HG02571 (cell line): ENCODE measurements around the gene DCTN2.
"Not testable (repeated sequence)": the region's sequence is repeated elsewhere in the genome, so short reads cannot be mapped to it uniquely, and the experiment has no call there.

Experiments used
- ATAC-seq: cut with Tn5 transposase; IDR thresholded peaks from one replicate; pipeline ENCODE4 v1.9.1; 2021; ENCODE audit warnings: mild to moderate bottlenecking, moderate library complexity; ENCODE audit not compliant: unreplicated experiment

The DCTN2 gene

DNA sequence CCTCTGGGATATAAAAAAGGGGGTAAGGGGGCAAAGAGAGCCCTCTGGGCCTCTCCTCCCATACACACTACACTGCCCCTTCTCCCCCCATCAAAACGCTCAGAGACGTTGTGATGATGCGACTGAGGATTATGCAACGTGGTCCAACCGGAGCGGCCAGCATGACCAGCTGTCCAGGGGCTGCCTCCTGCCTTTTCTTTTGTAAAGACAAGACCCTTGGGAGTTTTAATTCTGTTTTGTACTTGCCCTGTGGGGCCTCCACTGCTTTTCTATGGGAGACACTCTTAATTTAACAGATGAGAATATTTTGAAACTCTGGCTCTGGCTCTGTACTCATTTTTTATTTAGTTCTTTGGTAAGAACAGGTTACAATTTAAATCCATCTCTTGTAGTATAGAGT, 17.2 kb downstream of the DCTN2 start:
- ATAC-seq: no peak

DNA sequence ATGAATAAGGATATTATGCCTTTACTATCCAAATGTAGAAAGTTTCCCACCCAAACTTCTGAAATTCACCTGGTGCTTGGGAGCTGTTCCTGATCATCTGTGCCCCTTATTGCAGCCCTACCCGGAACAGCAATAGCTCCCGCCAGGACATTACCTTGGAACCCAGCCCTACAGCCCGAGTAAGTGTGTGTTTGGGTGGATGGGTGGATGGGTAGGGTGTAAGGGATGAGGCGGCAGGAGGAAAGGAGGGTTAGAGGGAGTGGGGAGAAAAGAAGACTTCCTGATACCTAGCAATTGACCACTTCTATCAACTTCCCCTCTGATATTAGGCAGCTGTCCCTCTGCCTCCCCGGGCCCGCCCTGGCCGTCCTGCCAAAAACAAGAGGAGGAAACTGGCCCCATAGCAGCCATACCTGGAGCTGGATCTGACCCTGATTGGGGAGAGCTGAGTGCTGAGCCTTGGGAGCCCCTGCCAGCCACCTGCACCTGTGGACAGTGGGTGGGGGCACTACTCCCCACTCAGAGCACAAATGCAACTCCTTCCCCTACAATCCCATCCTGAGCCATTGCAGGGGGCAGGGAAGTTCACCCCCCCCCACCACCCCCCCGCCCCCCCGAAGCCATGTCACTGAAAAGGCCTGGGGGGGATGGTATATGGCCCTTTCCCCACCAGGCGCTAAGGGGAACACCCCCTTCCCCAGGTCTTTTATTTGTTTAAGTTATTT, 18.0 kb downstream of the DCTN2 start:
- no peak for ATAC-seq

DNA sequence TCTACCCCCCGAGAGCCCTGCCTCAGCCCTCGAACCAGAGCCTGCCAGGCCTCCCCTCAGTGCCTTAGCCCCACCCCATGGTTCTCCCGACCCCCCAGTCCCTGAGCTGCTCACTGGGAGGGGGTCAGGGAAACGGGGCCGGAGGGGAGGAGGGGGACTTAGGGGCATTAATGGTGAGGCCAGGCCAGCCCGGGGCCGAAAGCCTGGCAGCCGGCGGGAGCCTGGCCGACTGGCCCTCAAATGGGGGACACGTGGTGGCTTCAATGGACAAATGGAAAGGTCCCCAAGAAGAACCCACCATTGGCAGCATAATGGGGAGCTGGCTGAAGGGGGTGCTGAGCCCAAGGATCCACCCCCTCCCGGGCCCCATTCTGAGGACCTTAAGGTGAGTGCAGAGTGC, 18.8 kb downstream of the DCTN2 start:
- no peak for ATAC-seq

DNA sequence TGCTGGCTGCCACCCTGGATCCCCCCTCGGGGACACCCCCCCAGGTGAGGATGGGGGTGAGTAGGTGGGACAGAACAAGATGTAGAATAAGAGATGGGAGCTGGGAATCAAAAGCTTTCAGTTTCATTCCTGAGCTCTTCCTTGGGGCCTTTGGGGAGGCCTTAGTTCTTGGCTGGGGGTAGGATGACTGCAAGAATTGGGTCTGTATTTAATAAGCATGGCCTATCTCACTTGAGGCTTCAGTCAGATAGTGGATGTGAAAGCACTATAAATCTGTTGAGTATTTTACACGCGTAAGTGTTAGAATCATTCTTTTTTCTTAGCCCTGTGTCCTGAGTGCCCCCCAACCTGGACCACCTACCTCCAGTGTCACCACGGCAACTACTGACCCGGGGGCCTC, 19.8 kb downstream of the DCTN2 start:
- no peak for ATAC-seq

DNA sequence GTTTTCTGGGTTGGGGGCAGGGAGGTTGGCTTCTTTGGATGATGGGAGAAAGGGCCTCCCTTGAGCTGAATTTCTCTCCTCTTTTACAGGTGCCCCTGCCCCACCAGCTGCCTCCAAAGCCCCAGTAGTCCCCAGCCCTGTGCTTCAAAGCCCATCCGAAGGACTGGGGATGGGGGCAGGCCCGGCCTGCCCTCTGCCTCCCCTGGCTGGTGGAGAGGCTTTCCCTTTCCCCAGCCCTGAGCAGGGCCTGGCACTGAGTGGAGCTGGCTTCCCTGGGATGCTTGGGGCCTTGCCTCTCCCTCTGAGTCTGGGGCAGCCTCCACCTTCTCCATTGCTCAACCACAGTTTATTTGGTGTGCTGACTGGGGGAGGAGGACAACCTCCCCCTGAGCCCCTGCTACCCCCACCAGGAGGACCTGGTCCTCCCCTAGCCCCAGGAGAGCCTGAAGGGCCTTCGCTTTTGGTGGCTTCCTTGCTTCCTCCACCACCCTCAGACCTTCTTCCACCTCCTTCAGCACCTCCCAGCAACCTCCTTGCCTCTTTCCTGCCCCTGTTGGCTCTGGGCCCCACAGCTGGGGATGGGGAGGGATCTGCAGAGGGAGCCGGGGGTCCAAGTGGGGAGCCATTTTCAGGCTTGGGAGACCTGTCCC, 20.4 kb downstream of the DCTN2 start:
- no peak for ATAC-seq

DNA sequence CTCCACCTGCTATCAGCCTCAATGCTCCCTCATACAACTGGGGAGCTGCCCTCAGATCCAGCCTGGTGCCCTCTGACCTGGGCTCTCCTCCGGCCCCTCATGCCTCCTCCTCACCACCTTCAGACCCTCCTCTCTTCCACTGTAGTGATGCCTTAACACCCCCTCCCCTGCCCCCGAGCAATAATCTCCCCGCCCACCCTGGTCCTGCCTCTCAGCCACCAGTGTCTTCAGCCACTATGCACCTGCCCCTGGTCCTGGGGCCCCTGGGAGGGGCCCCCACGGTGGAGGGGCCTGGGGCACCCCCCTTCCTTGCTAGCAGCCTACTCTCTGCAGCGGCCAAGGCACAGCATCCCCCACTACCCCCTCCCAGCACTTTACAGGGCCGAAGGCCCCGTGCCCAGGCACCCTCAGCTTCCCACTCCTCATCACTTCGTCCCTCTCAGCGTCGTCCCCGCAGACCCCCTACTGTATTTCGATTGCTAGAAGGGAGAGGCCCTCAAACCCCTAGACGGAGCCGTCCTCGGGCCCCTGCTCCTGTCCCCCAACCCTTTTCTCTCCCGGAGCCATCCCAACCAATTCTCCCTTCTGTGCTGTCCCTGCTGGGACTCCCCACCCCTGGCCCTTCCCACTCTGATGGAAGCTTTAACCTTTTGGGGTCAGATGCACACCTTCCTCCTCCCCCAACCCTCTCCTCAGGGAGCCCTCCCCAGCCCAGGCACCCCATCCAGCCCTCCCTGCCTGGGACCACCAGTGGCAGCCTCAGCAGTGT, 21.2 kb downstream of the DCTN2 start:
- no peak for ATAC-seq

DNA sequence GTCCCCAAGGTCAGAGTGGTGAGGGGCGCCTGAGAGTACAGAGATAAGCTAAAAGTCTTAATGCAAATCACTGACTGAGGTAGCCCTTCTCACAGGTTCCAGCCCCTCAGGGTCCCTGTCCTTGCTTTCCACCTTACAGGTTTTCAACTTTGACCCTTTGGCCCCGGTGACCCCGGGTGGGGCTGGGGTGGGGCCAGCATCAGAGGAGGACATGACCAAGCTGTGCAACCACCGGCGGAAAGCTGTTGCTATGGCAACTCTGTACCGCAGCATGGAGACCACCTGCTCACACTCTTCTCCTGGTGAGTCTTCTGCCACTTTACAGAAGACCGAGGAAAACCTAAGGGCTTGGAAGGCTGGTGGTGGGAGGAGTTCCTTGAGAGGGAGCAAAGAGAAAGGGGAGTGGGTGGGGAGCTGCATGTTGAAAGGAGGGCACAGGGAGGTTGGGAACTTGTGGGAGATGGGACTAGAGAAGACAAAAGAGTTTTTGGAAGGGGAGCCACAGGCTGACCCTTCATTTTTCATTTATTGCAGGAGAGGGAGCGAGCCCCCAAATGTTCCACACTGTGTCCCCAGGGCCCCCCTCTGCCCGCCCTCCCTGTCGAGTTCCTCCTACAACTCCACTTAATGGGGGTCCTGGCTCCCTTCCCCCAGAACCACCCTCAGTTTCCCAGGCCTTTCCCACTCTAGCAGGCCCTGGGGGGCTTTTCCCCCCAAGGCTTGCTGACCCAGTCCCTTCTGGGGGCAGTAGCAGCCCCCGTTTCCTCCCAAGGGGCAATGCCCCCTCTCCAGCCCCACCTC, 22.0 kb downstream of the DCTN2 start:
- ATAC-seq: no peak

DNA sequence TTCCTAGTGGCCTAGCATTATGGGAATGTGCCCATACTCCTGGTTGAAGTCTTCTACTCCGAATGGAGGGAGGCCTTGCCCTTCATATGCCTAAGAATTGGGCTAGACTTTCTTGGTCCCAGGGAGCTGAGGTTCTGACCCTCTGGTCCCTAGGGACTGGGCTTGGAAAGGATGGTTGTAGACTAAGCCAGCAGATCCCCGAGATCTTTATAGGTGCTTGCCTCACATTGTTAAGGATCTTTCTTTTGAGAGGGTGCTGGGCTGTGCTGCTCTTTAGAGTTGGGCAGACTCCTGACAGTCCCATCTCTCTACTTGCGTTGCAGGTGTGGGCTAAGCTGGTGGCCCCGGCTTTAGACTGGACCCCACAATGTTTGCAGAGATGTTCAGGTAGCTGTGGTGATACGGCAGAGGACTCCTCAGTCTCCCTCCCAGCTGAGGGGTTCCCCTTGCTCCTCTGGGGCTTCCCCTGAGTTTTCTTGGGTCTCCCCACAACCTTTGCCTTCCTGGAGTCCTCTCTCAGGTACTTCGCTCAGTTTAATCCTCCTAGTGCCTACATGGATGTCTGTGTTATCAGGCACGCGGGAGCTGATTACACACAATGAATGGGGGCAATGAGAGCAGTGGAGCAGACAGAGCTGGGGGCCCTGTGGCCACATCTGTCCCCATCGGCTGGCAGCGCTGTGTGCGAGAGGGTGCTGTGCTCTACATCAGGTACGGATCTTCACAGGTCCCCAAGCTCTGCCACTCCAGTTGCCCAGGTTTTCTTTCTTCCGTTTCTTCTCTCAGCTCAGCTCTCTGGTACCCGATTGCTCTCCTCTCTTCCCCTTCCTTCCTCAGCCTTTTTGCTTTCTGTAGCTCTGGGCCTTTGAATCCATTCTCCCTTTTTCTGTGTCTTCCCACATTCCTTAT, 23.0 kb downstream of the DCTN2 start:
- ATAC-seq: no peak

DNA sequence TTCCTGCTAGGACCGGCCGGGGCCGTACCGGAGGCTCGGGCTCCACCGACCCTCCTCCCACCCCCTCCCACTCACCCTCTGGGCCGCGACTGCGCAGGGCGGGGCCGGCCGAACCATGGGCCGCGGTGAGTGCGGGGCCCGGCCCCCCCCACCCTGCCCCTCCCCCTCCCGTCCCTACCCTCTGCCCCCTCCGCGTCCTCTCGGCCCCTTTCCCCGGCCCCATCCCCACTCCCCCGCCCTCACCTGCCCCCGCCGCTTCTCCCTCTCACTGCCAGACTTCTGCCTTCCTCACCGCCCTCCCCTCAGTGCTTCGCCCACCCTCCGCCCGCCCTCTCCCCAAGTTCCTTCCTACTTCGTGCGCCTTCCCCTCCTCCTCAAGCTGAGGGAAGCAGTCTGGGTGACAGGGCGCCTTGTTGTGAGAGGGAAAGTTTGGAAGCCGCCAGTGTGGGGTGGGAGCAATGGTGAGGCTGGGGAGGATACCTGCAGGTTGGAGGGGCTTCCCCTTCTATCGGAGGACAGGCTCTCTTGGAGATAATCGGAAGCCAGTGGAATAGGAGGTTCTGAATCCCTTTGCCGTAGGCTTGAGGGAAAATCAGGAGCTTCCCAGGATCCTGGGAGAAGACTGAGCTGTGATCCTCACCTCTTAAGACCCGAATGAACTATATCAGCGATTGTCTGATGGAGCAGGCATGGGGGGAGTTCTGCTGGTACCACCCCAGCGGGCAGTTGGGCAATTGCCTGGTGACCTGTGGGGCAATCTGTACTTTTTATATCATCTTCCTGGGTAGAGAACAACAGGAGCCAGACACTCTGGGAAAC, 23.9 kb downstream of the DCTN2 start:
- no peak for ATAC-seq

DNA sequence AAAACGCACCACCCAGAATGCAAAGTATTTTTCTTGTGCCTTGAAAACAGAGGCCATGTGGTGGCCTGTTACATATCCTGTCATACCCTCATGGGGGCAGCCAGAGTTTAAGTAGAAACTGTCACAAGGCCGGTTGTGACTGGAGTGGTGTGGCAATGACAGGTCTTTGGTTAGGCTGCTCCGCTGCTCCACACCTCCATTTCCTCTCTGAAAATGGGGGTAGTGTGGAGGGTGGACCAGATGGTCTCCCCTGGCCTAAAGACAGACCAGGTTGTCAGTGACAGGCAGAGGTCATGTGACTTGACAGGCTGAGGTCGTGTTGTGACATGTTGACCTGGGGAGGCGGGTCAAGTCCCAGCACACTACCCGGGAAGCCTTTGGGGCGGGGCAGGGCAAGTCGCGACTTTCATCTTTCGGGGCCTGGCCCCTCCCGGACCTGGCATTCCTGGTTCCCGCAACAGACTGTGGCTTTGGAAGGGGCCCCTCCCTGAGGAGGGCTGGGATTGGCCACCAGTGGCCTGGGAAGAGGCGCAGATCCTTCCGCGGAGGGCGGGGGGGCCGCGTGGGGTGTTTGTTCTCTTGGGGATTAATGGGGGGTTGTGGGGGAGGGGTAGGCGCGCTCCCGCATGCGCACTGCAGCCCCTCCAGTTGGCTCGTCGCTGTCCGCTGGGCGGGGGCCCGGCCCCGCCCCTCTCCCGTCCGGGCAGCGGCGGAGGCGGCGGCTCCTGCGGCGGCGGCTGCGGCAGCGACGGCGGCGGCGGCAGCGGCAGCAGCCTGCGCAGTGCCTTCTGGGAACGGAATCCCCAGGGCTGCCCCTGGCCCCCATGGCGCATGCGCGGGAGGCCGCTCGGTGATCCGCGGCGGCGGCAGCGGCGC, 24.7 kb downstream of the DCTN2 start, which contains the start of gene MBD6:
TSS of gene MBD6 (plus strand) at position 814 of the 876 bp plus-strand sequence. CDS start 1,480 bp downstream, outside the sequence.
- ATAC-seq: peak; percentile 44

DNA sequence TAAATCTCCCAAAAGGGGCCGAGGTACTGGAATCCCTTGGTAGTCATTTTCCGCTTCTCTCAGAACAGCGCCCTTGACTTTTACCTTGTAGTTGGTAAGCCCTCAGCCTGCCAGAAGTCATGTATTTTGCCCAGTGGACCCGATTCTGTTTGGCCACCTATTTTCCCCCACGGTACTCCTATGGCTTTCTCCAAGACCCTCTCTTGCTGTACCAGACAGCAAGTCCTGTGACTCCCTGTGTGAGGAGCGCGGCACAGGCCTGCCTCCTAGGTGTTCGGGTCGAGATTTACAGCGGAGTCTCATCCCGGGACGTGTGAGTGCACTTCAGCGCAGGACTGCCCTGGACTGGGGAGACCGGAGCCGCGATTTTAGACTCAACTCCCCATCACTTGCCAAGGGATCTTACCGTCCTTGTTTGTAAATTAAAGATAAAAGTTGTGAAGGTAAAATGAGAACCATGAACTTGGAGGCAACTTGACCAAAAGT, 25.4 kb downstream of the DCTN2 start:
- ATAC-seq: no peak

DNA sequence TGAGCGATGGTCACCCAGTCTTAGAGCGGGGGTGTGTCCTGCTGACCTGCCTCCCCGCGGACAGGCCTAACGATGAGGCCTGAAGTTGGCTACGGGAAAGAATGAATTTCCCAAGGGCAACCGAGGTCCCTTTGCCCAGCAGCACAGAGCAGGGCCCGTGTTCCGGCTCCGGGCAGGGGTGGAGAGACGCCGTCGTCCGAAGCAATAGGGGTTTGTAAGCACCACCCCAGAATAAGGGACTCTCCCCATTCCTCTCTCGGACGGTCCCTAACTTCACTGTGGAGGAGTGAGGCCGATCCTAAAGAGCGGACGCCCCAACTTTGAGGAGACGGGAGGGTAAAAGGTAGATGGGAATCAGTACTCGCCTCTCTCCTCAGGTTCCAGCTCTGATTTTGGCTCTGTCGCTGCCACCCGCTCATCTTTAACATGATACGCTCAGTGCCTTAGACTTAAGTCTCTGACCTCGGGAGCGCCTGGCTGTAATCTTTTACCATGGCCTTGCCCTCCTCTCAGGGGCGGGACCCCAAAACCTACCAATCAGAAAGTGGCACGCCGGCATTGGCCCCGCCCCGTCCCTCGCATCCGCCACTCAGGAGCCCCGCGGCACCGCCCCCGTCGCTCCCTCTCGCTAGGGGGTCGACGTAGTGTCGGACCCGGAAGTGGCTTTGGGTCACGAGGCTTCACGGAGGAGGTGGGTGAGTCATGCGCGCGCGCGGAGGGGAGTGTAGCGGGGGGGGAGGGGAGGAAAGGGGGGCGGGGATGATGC, 26.8 kb downstream of the DCTN2 start, which contains the start of gene DDIT3:
TSS of gene DDIT3 (minus strand) at position 462 of the 766 bp plus-strand sequence. CDS start 3,108 bp downstream, outside the sequence.
- peak; percentile 64 for ATAC-seq

DNA sequence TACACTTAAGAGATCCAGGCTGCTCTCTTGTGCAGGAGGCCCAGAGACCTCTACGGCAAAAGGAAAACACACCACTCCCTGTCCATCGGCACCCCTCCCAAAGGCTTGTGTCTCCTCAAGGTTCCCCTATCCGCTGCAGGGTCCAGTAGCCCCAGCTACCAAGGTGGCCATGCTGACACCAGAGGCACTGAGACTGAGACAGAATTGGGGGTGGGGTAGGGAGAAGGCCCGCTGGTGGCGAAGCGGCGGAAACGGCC, 27.3 kb downstream of the DCTN2 start:
- no peak for ATAC-seq

DNA sequence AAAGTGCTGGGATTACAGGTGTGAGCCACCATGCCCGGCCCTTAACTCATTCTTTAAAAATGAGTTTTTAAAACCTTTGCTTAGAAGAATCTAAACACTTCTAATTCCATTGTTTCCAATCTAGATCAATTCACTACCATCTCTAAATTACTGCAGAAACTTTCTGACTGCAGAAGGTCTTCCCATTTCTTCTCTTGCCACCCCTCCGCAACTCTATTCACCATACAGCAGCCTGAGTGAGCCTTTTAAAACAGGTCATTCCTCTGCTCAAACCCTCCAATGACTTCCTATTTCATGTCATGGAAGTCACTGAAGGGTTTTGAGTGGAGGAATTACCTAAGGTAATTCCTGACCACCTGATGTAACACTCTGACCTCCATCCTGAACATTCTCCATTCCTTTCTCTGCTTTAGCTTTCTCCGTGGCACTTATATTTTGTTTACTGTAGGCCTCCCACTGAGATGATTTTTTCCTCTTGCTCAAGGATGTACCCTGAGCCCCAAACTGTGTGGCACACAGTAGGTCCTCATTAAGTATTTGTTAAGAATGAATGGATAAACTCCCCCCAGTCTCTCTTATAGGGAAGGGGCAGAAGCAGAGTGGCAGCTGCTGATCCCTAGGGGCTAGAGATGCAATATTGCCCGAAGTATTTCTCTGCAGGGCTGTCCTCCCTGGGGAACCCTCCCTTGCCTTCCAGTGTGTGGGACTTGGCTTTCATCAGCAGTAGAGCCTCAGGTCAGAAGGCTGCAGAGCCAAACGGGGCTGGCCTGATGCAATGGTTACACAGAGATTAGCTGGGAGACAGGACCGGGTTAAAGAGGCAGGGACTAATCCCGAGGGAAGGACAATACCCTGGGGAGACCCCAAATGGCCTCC, 27.8 kb downstream of the DCTN2 start:
- no peak for ATAC-seq

DNA sequence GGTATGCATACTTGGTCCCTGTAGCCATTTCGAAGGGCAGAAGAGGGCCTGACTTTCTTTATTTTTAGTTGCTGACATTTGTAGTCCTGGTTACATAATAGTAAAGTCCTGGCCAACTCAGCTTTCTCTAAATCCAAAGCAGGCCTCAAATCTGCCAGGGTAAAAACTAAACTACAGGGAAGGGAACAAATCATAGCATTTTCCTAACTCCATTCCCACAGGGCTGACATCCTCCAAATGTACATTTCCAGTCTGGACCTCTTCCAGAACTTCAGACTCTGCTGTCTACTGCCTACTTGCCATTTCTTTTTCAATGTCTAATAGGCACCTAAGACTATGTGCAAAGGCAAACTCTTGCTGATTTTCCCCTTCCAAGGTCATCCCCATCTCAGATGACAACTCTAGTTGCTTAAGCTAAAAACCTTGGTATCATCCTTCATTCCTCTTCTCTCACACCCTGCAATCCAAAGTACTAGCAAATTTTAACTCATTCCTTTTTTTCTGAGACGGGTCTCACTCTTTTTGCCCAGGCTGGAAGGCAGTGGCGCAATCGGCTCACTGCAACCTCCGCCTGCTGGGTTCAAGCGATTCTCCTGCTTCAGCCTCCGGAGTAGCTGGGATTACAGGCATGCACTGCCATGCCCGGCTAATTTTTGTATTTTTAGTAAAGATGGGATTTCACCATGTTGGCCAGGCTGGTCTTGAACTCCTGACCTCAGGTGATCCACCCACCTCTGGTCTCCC, 28.6 kb downstream of the DCTN2 start:
- ATAC-seq: no peak

DNA sequence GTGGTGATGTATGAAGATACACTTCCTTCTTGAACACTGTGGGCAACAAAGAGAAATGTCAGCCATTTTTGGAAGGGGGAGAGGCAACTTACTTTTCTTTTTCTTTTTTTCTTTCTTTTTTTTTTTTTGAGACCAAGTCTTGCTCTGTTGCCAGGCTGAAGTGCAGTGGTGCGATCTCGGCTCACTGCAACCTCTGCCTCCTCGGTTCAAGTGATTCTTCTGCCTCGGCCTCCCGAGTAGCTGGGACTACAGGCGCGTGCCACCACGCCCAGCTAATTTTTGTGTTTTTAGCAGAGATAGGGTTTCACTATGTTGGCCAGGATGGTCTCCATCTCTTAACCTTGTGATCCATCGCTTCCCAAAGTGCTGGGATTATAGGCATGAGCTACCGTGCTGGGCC, 29.3 kb downstream of the DCTN2 start:
- not testable (repeated sequence) for ATAC-seq
